Measurements from ENCODE around the gene PPM1N. TPM values are rescaled to one million over a fixed set of nuclear protein-coding genes. Genes with fewer than 3 reads are reported as not detected.

PPM1N gene
- total RNA-seq, 2 experiments from 2014 or later, result 2.8 to 3.1 TPM

GRCh38 chr19:45469945-45470761 is 28.1 kb upstream of the PPM1N start:
- H3K4me1 Mint-ChIP-seq, result peaks cover 32% of the 10 kb centered on the region
- peaks cover 25% of the 10 kb centered on the region for H3K36me3 Mint-ChIP-seq (ENCODE audit: low read depth)
- peak overlapping the region; percentile 78 for H3K4me3 Mint-ChIP-seq
- H3K9me3 Mint-ChIP-seq (ENCODE audit: low read depth), result no peaks in the 10 kb centered on the region
- intact Hi-C loops (cut with DNase I, micrococcal nuclease), result loop anchor here (1.0 to 5.0 kb wide), 13 partner anchors 8 to 1642 kb away; partner anchors contain the start of genes BLOC1S3 (in 1 of the 2), CLPTM1 (in 1 of the 2), MARK4 (in 1 of the 2) and OPA3 (in 1 of the 2)
- ATAC-seq, result no peak
- ChIA-PET POLR2A (interaction anchor here (0.7 to 3.3 kb wide), 3 partner anchors 9 to 261 kb away, joined by 3 to 26 read pairs (median 5); no protein-coding TSS in a partner anchor), CTCF (interaction anchor here (1.0 to 4.8 kb wide), 5 partner anchors 8 to 33 kb away, joined by 3 to 57 read pairs (median 8); no protein-coding TSS in a partner anchor)
- peak; percentile 49 for DNase-seq
- H3K27ac Mint-ChIP-seq, result peak overlapping the region; percentile 76
- peaks cover 15% of the 10 kb centered on the region for H3K27me3 Mint-ChIP-seq

- peaks cover 25% of the 10 kb centered on the region for H3K36me3 Mint-ChIP-seq (ENCODE audit: low read depth)
- no peak overlapping the region for H3K27ac Mint-ChIP-seq
- ATAC-seq (no peak), DNase-seq (no peak)
- no peaks in the 10 kb centered on the region for H3K9me3 Mint-ChIP-seq (ENCODE audit: low read depth)
- intact Hi-C loops (cut with DNase I, micrococcal nuclease), result no loop called here
- CTCF ChIA-PET, result interaction anchor here (1.1 kb wide), 1 partner anchor 8 kb away, joined by 3 read pairs; no protein-coding TSS in a partner anchor
- POLR2A ChIA-PET, result no interaction called here
- peak overlapping the region; percentile 78 for H3K4me3 Mint-ChIP-seq
- H3K27me3 Mint-ChIP-seq, result peaks cover 16% of the 10 kb centered on the region
- peaks cover 32% of the 10 kb centered on the region for H3K4me1 Mint-ChIP-seq
Observed at GRCh38 chr19:45470762-45471081, 27.5 kb upstream of the PPM1N start.

GRCh38 chr19:45471111-45471930 is 26.9 kb upstream of the PPM1N start:
- POLR2A ChIA-PET, result no interaction called here
- CTCF ChIA-PET, result interaction anchor here (0.6 to 1.8 kb wide), 3 partner anchors 8 to 293 kb away, joined by 3 to 4 read pairs (median 3); partner anchors contain the start of gene TRAPPC6A
- Mint-ChIP-seq H3K36me3 (ENCODE audit: low read depth) (peaks cover 25% of the 10 kb centered on the region), H3K27me3 (peaks cover 16% of the 10 kb centered on the region), H3K4me3 (no peak overlapping the region), H3K27ac (no peak overlapping the region), H3K9me3 (ENCODE audit: low read depth) (no peaks in the 10 kb centered on the region), H3K4me1 (peaks cover 32% of the 10 kb centered on the region)
- intact Hi-C loops (cut with DNase I, micrococcal nuclease), result no loop called here
- no peak for DNase-seq
- no peak for ATAC-seq

- ChIA-PET CTCF (interaction anchor here (1.1 to 1.9 kb wide), 3 partner anchors 13 to 69 kb away, joined by 4 to 6 read pairs (median 4); no protein-coding TSS in a partner anchor), POLR2A (interaction anchor here (0.6 kb wide), 1 partner anchor 142 kb away, joined by 3 read pairs; no protein-coding TSS in a partner anchor)
- ATAC-seq (no peak), DNase-seq (no peak)
- no peaks in the 10 kb centered on the region for H3K9me3 Mint-ChIP-seq (ENCODE audit: low read depth)
- peaks cover 25% of the 10 kb centered on the region for H3K36me3 Mint-ChIP-seq (ENCODE audit: low read depth)
- no peak overlapping the region for H3K27ac Mint-ChIP-seq
- peaks cover 34% of the 10 kb centered on the region for H3K4me1 Mint-ChIP-seq
- no peak overlapping the region for H3K4me3 Mint-ChIP-seq
- H3K27me3 Mint-ChIP-seq, result peaks cover 16% of the 10 kb centered on the region
- intact Hi-C loops (cut with DNase I, micrococcal nuclease), result no loop called here
Observed at GRCh38 chr19:45471931-45472562, 26.2 kb upstream of the PPM1N start.

- Mint-ChIP-seq H3K4me1 (peaks cover 39% of the 10 kb centered on the region), H3K27me3 (peaks cover 16% of the 10 kb centered on the region), H3K36me3 (ENCODE audit: low read depth) (peaks cover 25% of the 10 kb centered on the region), H3K27ac (no peak overlapping the region), H3K9me3 (ENCODE audit: low read depth) (no peaks in the 10 kb centered on the region), H3K4me3 (no peak overlapping the region)
- ChIA-PET POLR2A (interaction anchor here (0.6 kb wide), 1 partner anchor 141 kb away, joined by 3 read pairs; no protein-coding TSS in a partner anchor), CTCF (interaction anchor here (0.7 to 1.9 kb wide), 4 partner anchors 12 to 70 kb away, joined by 4 to 6 read pairs (median 4); no protein-coding TSS in a partner anchor)
- DNase-seq, result no peak
- intact Hi-C loops (cut with DNase I, micrococcal nuclease), result no loop called here
- ATAC-seq, result no peak
Observed at GRCh38 chr19:45472563-45473366, 25.5 kb upstream of the PPM1N start.

GRCh38 chr19:45473367-45473681 is 24.9 kb upstream of the PPM1N start:
- ATAC-seq, result no peak

GRCh38 chr19:45473682-45474605 is 24.3 kb upstream of the PPM1N start:
- no peak for DNase-seq
- peaks cover 41% of the 10 kb centered on the region for H3K4me1 Mint-ChIP-seq
- intact Hi-C loops (cut with DNase I, micrococcal nuclease), result no loop called here

More at GRCh38 chr19:45473367-45473681, 24.9 kb upstream of the PPM1N start:
- no peak overlapping the region for H3K27ac Mint-ChIP-seq
- peaks cover 39% of the 10 kb centered on the region for H3K4me1 Mint-ChIP-seq
- DNase-seq, result no peak
- H3K9me3 Mint-ChIP-seq (ENCODE audit: low read depth), result no peaks in the 10 kb centered on the region
- ChIA-PET CTCF (interaction anchor here (0.7 to 1.9 kb wide), 4 partner anchors 12 to 71 kb away, joined by 4 to 6 read pairs (median 4); no protein-coding TSS in a partner anchor), POLR2A (no interaction called here)
- H3K36me3 Mint-ChIP-seq (ENCODE audit: low read depth), result peaks cover 25% of the 10 kb centered on the region
- H3K4me3 Mint-ChIP-seq, result no peak overlapping the region
- H3K27me3 Mint-ChIP-seq, result peaks cover 16% of the 10 kb centered on the region
- intact Hi-C loops (cut with DNase I, micrococcal nuclease), result no loop called here

GRCh38 chr19:45474606-45475521 is 23.4 kb upstream of the PPM1N start:
- CTCF ChIA-PET, result interaction anchor here (0.5 to 6.6 kb wide), 6 partner anchors 9 to 135 kb away, joined by 3 to 158 read pairs (median 4); no protein-coding TSS in a partner anchor
- ATAC-seq, result no peak
- H3K9me3 Mint-ChIP-seq (ENCODE audit: low read depth), result no peaks in the 10 kb centered on the region
- intact Hi-C loops (cut with DNase I, micrococcal nuclease), result no loop called here
- H3K4me3 Mint-ChIP-seq, result no peak overlapping the region
- no peak for DNase-seq
- peaks cover 43% of the 10 kb centered on the region for H3K4me1 Mint-ChIP-seq
- POLR2A ChIA-PET, result interaction anchor here (0.7 kb wide), 1 partner anchor 49 kb away, joined by 3 read pairs; no protein-coding TSS in a partner anchor
- peaks cover 25% of the 10 kb centered on the region for H3K36me3 Mint-ChIP-seq (ENCODE audit: low read depth)
- no peak overlapping the region for H3K27ac Mint-ChIP-seq
- H3K27me3 Mint-ChIP-seq, result peaks cover 16% of the 10 kb centered on the region

More at GRCh38 chr19:45473682-45474605, 24.3 kb upstream of the PPM1N start:
- peaks cover 16% of the 10 kb centered on the region for H3K27me3 Mint-ChIP-seq
- H3K36me3 Mint-ChIP-seq (ENCODE audit: low read depth), result peaks cover 25% of the 10 kb centered on the region
- no peak overlapping the region for H3K4me3 Mint-ChIP-seq
- ChIA-PET POLR2A (no interaction called here), CTCF (interaction anchor here (0.6 to 1.9 kb wide), 6 partner anchors 8 to 72 kb away, joined by 3 to 6 read pairs (median 4); no protein-coding TSS in a partner anchor)
- no peaks in the 10 kb centered on the region for H3K9me3 Mint-ChIP-seq (ENCODE audit: low read depth)
- ATAC-seq, result no peak
- no peak overlapping the region for H3K27ac Mint-ChIP-seq
